ENCODE data around the gene ZNF217. TPM values are rescaled to one million over a fixed set of nuclear protein-coding genes. Genes with fewer than 3 reads are reported as not detected.

ZNF217 gene
- total RNA-seq, 1 experiment from 2014 or later = 45.6 TPM

- POLR2A ChIA-PET (ENCODE audit: unreplicated experiment) = interaction anchor here (0.6 to 2.2 kb wide), 10 partner anchors 15 to 361 kb away, joined by 3 to 11 read pairs (median 5); partner anchors contain the start of gene ZNF217
- no TSS peak for BruUV-seq (replicated peaks)
- TF ChIP-seq EZH2 (IDR thresholded peaks at IDR 0.05; ENCODE audit: low read length, unreplicated experiment) (no peak), EZH2phosphoT487 (IDR thresholded peaks at IDR 0.05; ENCODE audit: borderline replicate concordance, low read length) (no peak), CTCF (conservative IDR thresholded peaks at IDR 0.05; ENCODE audit: low read depth, low read length) (no peak)
- DNase-seq (no peak), ATAC-seq (no peak)
- H3K9ac ChIP-seq (ENCODE audit: low read length) = peak overlapping the region; percentile 85
- peak overlapping the region; percentile 88 for H3K27ac ChIP-seq (ENCODE audit: low read length)
- peaks cover 22% of the 10 kb centered on the region for H3F3A ChIP-seq (ENCODE audit: low read length, unreplicated experiment)
- H3K9me2 ChIP-seq (replicated peaks; ENCODE audit: low read length) = no peaks in the 10 kb centered on the region
- H2AFZ ChIP-seq (ENCODE audit: low read length) = no peak overlapping the region
- peak overlapping the region; percentile 86 for H3K4me2 ChIP-seq (ENCODE audit: low read length)
- peaks cover 63% of the 10 kb centered on the region for H3K4me1 ChIP-seq (ENCODE audit: insufficient read depth, low read length)
- H3K9me3 ChIP-seq (ENCODE audit: low read length) = no peaks in the 10 kb centered on the region
- H3K4me3 ChIP-seq (ENCODE audit: low read length) = peak overlapping the region; percentile 75
- intact Hi-C loops (cut with micrococcal nuclease) = loop anchor here (1.0 to 10.0 kb wide), 11 partner anchors 12 to 626 kb away; partner anchors contain the start of gene PFDN4
- peaks cover 73% of the 10 kb centered on the region for H3K36me3 ChIP-seq (ENCODE audit: low read depth, low read length)
- H4K20me1 ChIP-seq (ENCODE audit: low read length) = peaks cover 38% of the 10 kb centered on the region
- CTCF ChIA-PET = interaction anchor here (0.6 to 1.5 kb wide), 6 partner anchors 15 to 361 kb away, joined by 3 to 5 read pairs (median 3); partner anchors contain the start of gene ZNF217
- no peaks in the 10 kb centered on the region for H3K27me3 ChIP-seq (ENCODE audit: low read length)
- H3K79me2 ChIP-seq (ENCODE audit: low read length) = peaks cover 100% of the 10 kb centered on the region
These were observed 14.4 kb downstream of the ZNF217 start for GRCh38 chr20:53579266-53579580.

GRCh38 chr20:53578492-53579222 is 15.0 kb downstream of the ZNF217 start:
- TSS peak; percentile 2 for BruUV-seq (replicated peaks)
- peak overlapping the region; percentile 86 for H3K4me2 ChIP-seq (ENCODE audit: low read length)
- peak overlapping the region; percentile 75 for H3K4me3 ChIP-seq (ENCODE audit: low read length)
- no peaks in the 10 kb centered on the region for H3K27me3 ChIP-seq (ENCODE audit: low read length)
- ATAC-seq = peak; percentile 12
- H2AFZ ChIP-seq (ENCODE audit: low read length) = no peak overlapping the region
- peak overlapping the region; percentile 88 for H3K27ac ChIP-seq (ENCODE audit: low read length)
- intact Hi-C loops (cut with micrococcal nuclease) = loop anchor here (1.0 to 10.0 kb wide), 11 partner anchors 13 to 626 kb away; partner anchors contain the start of gene PFDN4
- POLR2A ChIA-PET (ENCODE audit: unreplicated experiment) = interaction anchor here (0.6 to 2.2 kb wide), 9 partner anchors 15 to 362 kb away, joined by 3 to 11 read pairs (median 6); partner anchors contain the start of gene ZNF217
- H4K20me1 ChIP-seq (ENCODE audit: low read length) = peaks cover 43% of the 10 kb centered on the region
- no peaks in the 10 kb centered on the region for H3K9me3 ChIP-seq (ENCODE audit: low read length)
- H3K79me2 ChIP-seq (ENCODE audit: low read length) = peaks cover 100% of the 10 kb centered on the region
- TF ChIP-seq CTCF (conservative IDR thresholded peaks at IDR 0.05; ENCODE audit: low read depth, low read length) = peak; percentile 99
- no peak for TF ChIP-seq EZH2 (IDR thresholded peaks at IDR 0.05; ENCODE audit: low read length, unreplicated experiment)
- no peak for TF ChIP-seq EZH2phosphoT487 (IDR thresholded peaks at IDR 0.05; ENCODE audit: borderline replicate concordance, low read length)
- peaks cover 59% of the 10 kb centered on the region for H3K4me1 ChIP-seq (ENCODE audit: insufficient read depth, low read length)
- H3F3A ChIP-seq (ENCODE audit: low read length, unreplicated experiment) = peaks cover 22% of the 10 kb centered on the region
- no peaks in the 10 kb centered on the region for H3K9me2 ChIP-seq (replicated peaks; ENCODE audit: low read length)
- CTCF ChIA-PET = interaction anchor here (0.9 to 1.5 kb wide), 3 partner anchors 15 to 361 kb away, joined by 3 to 5 read pairs (median 5); partner anchors contain the start of gene ZNF217
- H3K36me3 ChIP-seq (ENCODE audit: low read depth, low read length) = peaks cover 78% of the 10 kb centered on the region
- peak overlapping the region; percentile 85 for H3K9ac ChIP-seq (ENCODE audit: low read length)
- DNase-seq = peak; percentile 100

All from PC-3 (cell line).